Subcutaneous adipose tissue (tissue), 4 donors: Measurements from ENCODE around the gene NEK6. TPM values are rescaled to one million over a fixed set of nuclear protein-coding genes. Genes with fewer than 3 reads are reported as not detected.

Source experiments
- CTCF ChIP-seq: fragments of 450-650 bp; IDR thresholded peaks from one replicate; pipeline ENCODE4 v1.5.1; 2016; ENCODE audit warnings: low read depth, mild to moderate bottlenecking, control low read depth, antibody characterized with exemption, moderate library complexity
- total RNA-seq, 4 donors: library from RNA; depleted of rRNA; stranded (reverse); fragments of >200 nt; gene quantifications; one replicate each; pipeline ENCODE4 v1.1.0, GENCODE V29; 2016

NEK6 gene
- total RNA-seq, 4 donors from 2014 or later: 18.5 to 38.2 (median 27.0) TPM

- no peak for TF ChIP-seq CTCF
Observed at GRCh38 chr9:124339603-124340146, 81.9 kb downstream of the NEK6 start.

- TF ChIP-seq CTCF: no peak
Observed at GRCh38 chr9:124340219-124341069, 82.7 kb downstream of the NEK6 start.

GRCh38 chr9:124341455-124342170 lies 83.9 kb downstream of the NEK6 start:
- TF ChIP-seq CTCF: no peak

GRCh38 chr9:124342402-124342775 lies 84.6 kb downstream of the NEK6 start:
- no peak for TF ChIP-seq CTCF

- TF ChIP-seq CTCF: no peak
Observed at GRCh38 chr9:124342776-124343485, 85.2 kb downstream of the NEK6 start.

- TF ChIP-seq CTCF: no peak
Observed at GRCh38 chr9:124343533-124344290, 86.0 kb downstream of the NEK6 start.
